ENCODE results near the gene UCHL5. TPM values are rescaled to one million over a fixed set of nuclear protein-coding genes. Genes with fewer than 3 reads are reported as not detected.
A peak's percentile ranks its signal among the peaks of the same experiment; 100 is the strongest.

The UCHL5 gene
- total and polyA plus RNA-seq, 2 of the 13 experiments (the other 11 are each of a cell fraction or from before 2014, with no cell fraction given) = 18.2 to 44.1 TPM

DNA sequence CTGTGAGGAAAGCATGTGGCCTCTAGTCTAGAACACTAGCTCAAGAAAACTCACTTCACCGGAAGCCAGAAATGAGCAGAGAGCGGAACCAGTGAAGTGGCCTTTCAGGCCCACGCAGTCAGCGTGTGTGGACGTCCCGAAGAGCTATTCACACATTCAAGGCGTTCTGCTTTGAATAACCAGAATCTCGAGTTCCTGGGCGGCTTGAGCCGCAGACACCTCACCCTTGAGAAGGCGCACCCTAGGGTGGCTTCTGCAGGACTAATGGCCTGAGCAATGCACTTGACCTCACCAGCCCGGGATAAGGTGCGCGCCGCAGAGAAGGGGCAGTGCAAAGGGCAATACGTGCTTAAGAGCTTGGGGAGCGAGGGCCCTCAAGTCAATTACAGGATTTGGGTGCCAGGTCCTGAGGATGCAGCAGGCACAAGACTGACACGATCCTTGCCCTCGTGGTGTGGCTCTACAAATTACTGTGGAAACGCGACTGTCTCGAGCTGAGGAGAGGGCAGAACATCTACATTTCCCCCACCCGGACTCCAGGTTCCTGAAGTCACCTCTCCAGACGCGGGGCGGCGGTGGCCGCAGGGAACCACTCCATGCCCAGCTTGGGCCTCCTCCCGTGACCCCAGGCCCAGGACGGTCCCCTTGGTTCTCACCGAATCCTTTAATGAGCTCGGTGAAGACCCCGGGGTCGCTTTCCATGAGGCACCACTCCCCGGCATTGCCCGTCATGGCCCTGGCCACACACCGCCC lies 455 bp downstream of the UCHL5 start (continued):
- TF ChIP-seq, protein P1, sequence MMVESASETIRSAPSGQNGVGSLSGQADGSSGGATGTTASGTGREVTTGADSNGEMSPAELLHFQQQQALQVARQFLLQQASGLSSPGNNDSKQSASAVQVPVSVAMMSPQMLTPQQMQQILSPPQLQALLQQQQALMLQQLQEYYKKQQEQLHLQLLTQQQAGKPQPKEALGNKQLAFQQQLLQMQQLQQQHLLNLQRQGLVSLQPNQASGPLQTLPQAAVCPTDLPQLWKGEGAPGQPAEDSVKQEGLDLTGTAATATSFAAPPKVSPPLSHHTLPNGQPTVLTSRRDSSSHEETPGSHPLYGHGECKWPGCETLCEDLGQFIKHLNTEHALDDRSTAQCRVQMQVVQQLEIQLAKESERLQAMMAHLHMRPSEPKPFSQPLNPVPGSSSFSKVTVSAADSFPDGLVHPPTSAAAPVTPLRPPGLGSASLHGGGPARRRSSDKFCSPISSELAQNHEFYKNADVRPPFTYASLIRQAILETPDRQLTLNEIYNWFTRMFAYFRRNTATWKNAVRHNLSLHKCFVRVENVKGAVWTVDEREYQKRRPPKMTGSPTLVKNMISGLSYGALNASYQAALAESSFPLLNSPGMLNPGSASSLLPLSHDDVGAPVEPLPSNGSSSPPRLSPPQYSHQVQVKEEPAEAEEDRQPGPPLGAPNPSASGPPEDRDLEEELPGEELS (CRISPR knock-in tag; IDR thresholded peaks at IDR 0.05) = no peak
- TF ChIP-seq ZNF337 (CRISPR knock-in tag; IDR thresholded peaks at IDR 0.05; ENCODE audit: borderline replicate concordance, low read depth) (0 out of 2 replicates have a peak, but pooled peaks have one; percentile 5), ZNF607 (CRISPR knock-in tag; IDR thresholded peaks at IDR 0.05; ENCODE audit: borderline replicate concordance) (0 out of 2 replicates have a peak, but pooled peaks have one; percentile 9), CEBPG (CRISPR knock-in tag; IDR thresholded peaks at IDR 0.05) (no peak), ZNF629 (CRISPR knock-in tag; conservative IDR thresholded peaks at IDR 0.05) (no peak), ZNF556 (CRISPR knock-in tag; IDR thresholded peaks at IDR 0.05; ENCODE audit: borderline replicate concordance) (peak; percentile 29; the same call in 1 of the 2 replicates), ZBTB38 (CRISPR knock-in tag; IDR thresholded peaks at IDR 0.05) (no peak), YEATS2 (CRISPR knock-in tag; IDR thresholded peaks at IDR 0.05; ENCODE audit: borderline replicate concordance) (no peak), CBX5 (CRISPR knock-in tag; IDR thresholded peaks at IDR 0.05; ENCODE audit: borderline replicate concordance) (no peak), BRD4 (CRISPR knock-in tag; IDR thresholded peaks at IDR 0.05) (no peak), SIN3A (IDR thresholded peaks at IDR 0.05; ENCODE audit: borderline replicate concordance, low read depth, low read length) (0 out of 2 replicates have a peak, but pooled peaks have one; percentile 48), HOXD1 (CRISPR knock-in tag; IDR thresholded peaks at IDR 0.05) (no peak), ZNF766 (CRISPR knock-in tag; IDR thresholded peaks at IDR 0.05; ENCODE audit: borderline replicate concordance) (no peak), MAFG (CRISPR knock-in tag; IDR thresholded peaks at IDR 0.05) (no peak; the same call in 1 of the 2 replicates), ZNF564 (CRISPR knock-in tag; IDR thresholded peaks at IDR 0.05) (peak; percentile 57; the same call in 1 of the 2 replicates)
- TF ChIP-seq, protein P2, sequence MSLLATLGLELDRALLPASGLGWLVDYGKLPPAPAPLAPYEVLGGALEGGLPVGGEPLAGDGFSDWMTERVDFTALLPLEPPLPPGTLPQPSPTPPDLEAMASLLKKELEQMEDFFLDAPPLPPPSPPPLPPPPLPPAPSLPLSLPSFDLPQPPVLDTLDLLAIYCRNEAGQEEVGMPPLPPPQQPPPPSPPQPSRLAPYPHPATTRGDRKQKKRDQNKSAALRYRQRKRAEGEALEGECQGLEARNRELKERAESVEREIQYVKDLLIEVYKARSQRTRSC (CRISPR knock-in tag; IDR thresholded peaks at IDR 0.05; ENCODE audit: low read depth) = no peak

Data from HepG2 (cell line).